NCI-H526 treated with DMSO at 0.1 percent for 48 hours (cell line): Measurements from ENCODE around the gene ZMYND12.
A peak's percentile ranks its signal among the peaks of the same experiment; 100 is the strongest.
"Not testable (repeated sequence)": the region's sequence is repeated elsewhere in the genome, so short reads cannot be mapped to it uniquely, and the experiment has no call there.

ENCODE experiments used
- DNase-seq: peaks from one replicate; lab custom pipeline; 2025; lab: John Stamatoyannopoulos, UW

Gene ZMYND12, protein sequence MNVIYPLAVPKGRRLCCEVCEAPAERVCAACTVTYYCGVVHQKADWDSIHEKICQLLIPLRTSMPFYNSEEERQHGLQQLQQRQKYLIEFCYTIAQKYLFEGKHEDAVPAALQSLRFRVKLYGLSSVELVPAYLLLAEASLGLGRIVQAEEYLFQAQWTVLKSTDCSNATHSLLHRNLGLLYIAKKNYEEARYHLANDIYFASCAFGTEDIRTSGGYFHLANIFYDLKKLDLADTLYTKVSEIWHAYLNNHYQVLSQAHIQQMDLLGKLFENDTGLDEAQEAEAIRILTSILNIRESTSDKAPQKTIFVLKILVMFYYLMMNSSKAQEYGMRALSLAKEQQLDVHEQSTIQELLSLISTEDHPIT

DNA sequence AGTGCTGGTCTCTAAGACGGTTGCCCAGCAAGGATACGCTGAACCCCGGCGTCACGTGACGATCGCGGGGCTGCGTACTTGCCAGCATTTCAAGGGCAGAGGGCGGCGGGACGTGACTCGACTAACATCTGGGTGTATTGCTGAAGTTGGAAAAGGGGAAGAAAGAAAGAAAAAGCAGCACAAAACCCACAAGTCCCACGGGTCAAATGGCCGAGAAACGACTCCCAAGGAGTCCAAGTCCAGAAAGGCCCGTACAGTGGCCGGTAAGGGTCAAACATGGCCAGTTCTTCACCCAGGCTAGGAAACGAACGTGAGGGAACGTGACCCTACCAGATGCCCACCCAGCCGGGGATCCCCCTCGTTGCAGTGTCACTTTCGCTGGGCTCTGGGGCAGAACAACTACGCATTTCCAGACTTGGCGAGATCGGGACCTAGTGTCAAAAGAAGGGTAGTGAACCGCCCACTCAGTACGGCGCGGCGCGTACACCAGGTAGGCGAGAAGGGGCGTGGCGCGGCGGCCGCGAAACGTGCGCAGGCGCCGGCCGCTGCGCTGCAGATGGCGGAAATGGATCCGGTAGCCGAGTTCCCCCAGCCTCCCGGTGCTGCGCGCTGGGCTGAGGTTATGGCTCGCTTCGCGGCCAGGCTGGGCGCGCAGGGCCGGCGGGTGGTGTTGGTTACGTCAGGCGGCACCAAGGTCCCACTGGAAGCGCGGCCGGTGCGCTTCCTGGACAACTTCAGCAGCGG, at the start of gene ZMYND12, which contains the start of gene PPCS:
Gene ZMYND12 (minus strand): TSS at position 13 of the 744 bp plus-strand sequence. CDS start 25 bp downstream, outside the sequence.
Gene PPCS (plus strand): TSS at position 534 of the 744 bp plus-strand sequence. CDS start 23 bp downstream, at position 557.
- DNase-seq, result peak; percentile 92

GRCh38 chr1:42504535-42505128, 48.8 kb upstream of the ZMYND12 start:
- DNase-seq, result no peak

- DNase-seq, result not testable (repeated sequence)
Observed at GRCh38 chr1:42502031-42502430, 46.2 kb upstream of the ZMYND12 start.

DNA sequence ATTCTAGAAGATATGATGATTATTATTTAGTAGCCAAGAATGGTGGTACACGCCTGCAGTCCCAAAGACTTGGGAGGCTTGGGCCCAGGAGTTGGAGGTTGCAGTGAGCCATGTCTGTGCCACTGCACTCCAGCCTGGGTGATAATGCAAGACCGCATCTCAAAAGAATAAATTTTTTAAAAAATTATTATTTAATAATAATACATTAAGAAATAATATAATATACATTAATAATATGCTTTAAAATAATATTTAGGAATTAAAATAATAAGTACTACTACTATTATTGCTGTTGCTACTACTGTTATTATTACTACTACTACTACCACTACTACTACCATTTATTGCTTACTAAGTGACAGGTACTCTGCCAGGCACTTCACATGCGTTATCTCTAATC, 34.4 kb upstream of the ZMYND12 start:
- DNase-seq, result no peak

GRCh38 chr1:42484382-42484781, 28.6 kb upstream of the ZMYND12 start:
- DNase-seq, result no peak

- no peak for DNase-seq
Observed at GRCh38 chr1:42482635-42483153, 26.9 kb upstream of the ZMYND12 start.

DNA sequence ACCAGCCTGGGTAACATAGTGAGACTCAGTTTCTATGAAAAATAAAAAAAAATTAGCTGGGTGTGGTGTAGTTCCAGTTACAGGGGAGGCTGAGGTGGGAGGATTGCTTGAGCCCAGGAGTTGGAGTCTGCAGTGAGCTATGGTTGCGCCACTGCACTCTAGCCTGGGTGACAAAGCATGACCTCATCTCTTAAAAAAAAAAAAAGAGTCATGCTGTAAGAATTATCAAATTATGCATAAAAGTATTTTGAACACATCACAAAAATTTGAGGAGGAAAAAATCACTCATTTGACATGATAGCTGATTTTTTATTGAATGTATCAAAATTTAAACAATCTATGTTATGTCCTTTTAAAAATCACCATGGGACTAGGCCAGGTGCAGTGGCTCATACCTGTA, 25.1 kb upstream of the ZMYND12 start:
- no peak for DNase-seq

GRCh38 chr1:42479621-42480020, 23.8 kb upstream of the ZMYND12 start:
- DNase-seq, result peak; percentile 24

DNA sequence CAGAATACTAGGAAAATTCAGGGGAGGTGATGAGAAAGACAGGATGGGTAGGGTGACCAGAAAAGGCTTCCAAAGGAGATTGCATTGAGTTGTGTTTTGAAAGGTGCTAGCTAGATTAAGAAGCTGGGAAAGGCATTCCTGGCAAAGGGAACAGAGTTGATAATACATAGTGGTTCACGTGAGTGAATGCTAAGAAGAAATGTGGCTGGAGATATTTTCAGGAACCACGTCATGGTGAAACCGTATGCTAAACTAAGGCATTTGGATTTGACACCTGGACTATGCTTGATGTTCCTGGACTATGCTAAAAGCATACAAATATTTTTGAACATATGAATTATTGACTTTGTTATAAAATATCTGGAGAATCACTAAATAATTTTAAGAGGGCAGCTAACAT, 22.0 kb upstream of the ZMYND12 start:
- DNase-seq, result no peak

DNA sequence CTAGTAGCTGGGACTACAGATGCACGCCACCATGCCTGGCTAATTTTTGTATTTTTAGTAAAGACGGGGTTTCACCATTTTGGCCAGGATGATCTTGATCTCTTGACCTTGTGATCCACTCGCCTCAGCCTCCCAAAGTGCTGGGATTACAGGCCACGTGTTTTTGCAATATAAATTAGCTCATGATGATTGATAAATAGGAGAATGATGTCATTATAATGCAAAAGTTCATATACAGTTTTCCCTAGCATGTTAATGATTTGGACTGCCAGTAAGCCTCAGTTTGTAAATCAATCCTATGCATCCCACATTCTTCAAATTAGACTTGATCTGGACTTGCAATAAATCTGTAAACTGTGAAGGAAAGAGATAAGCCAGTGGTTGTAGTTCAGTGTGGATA, 21.5 kb upstream of the ZMYND12 start:
- DNase-seq, result not testable (repeated sequence)

DNA sequence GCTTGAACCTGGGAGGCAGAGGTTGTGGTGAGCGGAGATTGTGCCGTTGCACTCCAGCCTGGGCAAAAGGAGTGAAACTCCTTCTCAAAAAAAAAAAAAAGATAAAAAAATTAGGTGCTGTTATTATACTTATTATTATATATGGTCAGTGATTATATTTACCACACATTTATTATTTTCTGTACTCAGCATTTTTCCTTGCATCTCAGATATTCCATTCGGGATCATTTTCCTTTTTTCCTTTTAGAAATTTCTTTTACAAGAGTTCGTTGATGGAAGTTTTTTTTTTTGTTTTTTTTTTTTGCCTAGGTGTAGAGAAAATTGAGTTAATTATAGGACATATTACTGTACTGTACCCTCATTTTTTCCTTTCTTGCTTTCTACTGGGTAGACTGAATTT, 20.8 kb upstream of the ZMYND12 start:
- no peak for DNase-seq

GRCh38 chr1:42469727-42470126, 13.9 kb upstream of the ZMYND12 start:
- DNase-seq, result no peak

- no peak for DNase-seq
Observed at GRCh38 chr1:42466030-42466429, 10.2 kb upstream of the ZMYND12 start.

- DNase-seq, result no peak
Observed at GRCh38 chr1:42463921-42464320, 8.1 kb upstream of the ZMYND12 start.

- peak; percentile 100 for DNase-seq
Observed at GRCh38 chr1:42462828-42463763, 7.3 kb upstream of the ZMYND12 start, which contains the start of gene CCDC30. CCDC30 (plus strand) TSS chr1:42463286; CDS start chr1:42480552, 17,266 bp downstream.

- DNase-seq, result no peak
Observed at GRCh38 chr1:42461196-42461595, 5.4 kb upstream of the ZMYND12 start.

GRCh38 chr1:42456754-42457089, 900 bp upstream of the ZMYND12 start:
- DNase-seq, result peak; percentile 76

DNA sequence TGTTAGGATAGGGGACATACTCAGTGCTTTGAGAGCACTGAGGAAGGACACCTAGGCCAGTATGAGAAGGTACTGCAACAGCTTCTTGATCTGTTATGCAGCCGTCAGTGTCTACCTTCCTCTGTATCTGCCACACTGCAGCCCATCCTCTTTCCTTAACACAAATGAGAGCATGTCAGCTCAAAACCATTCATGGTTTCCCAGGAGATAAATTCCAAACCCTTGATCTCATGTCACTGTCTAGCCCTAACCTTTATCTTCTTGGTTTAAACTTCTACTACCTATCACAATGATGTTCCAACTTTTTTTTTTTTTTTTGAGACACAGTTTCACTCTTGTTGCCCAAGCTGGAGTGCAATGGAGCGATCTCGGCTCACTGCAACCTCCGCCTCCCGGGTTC, 1.4 kb downstream of the ZMYND12 start:
- DNase-seq, result no peak

DNA sequence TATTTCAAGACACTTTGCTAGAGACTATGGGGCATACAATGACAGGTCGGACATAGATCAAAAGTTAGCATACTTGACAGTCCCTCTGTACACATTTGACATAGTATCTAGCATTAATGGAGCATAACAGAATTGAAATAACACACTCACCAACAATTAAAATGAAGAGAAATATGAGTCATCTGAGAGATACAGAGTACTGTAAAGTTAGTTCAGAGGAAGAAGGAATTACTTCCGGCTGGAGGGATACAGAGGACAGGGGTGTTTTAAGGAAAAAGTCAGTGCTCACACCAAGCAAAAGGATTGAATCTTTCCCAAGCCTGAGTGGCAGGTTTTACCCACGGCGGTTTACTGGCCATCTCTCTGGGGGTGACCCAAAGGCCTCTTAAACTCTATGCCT, 2.4 kb downstream of the ZMYND12 start:
- DNase-seq, result no peak

DNA sequence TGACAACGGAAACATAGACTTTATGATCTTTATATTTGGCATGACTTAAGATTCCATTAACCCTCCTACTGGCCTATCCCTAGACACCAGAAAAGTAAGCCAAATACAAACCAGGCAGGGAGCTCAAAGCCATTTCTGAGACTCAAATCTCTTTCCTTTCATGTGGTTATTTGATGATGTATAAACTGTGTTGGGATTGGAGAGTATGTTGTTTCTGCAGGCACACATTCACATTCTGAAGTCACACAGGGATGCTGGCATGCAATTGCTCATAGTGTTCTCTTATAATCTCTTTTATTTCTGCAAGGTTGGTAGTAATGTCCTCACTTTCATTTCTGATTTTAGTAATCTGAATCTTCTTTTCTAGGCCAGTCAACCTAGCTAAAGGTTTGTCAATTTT, 5.8 kb downstream of the ZMYND12 start:
- DNase-seq, result no peak

GRCh38 chr1:42449256-42449655, 6.6 kb downstream of the ZMYND12 start:
- DNase-seq, result no peak
